Activated CD4-positive, alpha-beta T cell treated with anti-CD3 and anti-CD28 coated beads, Interleukin-2, Interleukin-4, amounts not matched to agents 100 ng/mL and 50 ng/mL, durations not matched to agents 16 hours and 8 hours (primary cell): ENCODE measurements around the gene NAB1.
A peak's percentile ranks its signal among the peaks of the same experiment; 100 is the strongest.

Experiments used
- DNase-seq: peaks from one replicate; pipeline ENCODE4 v3.0.0-alpha.2; 2020; ENCODE audit warnings: low spot score

The NAB1 gene

DNA sequence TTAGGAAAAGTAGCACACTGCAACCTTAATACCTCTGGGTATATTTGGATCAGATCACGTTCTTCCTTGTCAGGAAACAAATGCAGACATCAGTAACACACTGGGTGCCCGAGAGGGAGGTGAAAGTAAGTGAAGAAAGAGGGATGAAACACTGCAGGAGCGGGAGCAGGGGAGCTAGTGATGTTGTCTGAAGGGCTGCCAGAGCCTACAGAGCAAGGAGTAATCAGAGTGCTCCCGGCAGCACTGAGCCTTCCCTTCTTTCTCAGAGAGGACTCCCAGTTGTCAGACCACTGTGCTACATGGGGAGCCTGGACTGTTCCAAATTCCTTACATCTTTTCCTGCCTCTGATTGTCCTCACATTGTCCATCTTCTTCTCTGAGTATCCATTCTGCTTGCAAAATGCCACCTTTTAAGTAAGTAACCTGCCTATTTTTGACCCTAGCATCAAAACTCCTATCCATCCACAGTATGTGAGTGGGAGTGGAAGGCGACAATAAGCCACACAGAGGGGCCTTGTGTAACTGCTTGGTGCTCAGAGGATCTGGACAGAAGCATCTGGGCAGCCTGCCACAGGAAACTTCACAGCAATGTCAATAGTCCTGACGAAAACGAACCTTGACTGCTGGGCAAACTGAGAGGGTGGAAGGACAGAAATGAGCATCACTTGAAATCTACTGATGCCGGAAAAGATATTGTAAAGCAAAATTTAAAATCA, 10.8 kb upstream of the NAB1 start:
- no peak for DNase-seq

DNA sequence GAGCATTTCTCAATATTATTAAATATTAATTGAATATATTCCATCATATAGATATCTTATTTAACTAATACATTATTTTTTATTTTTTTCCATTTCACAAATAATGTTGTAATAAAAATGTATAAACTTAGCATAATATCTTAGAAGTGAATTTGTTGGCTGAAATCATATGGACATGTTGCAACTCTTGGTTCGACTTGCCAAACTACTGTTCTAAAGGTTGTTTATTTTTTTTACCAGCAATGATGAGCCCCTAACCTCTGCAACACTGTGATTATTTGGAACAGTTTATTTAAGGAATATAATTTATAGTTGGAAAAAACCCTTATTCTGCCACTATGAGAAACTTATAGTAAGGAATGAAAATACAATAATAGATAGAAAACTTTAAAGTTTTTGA, 8.8 kb upstream of the NAB1 start:
- no peak for DNase-seq

DNA sequence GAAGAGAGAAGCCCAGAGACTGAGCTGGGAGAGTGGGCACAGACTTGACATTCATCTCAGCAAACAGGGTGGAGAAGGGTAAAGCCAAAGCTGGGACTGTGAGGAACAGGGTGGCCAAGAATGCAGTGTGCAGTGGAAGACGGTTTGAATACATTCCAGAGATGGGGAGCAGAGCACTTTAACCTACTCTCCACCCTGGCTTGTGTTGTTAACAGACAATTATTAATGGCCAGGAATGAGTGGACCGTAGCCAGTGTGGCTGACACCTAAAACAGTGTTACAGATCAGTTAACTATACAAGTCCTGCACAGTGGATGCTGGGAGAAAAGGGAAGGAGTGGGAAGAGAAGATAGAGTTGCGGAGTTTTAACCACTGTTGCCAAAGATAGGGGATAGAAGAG, 7.4 kb upstream of the NAB1 start:
- no peak for DNase-seq

DNA sequence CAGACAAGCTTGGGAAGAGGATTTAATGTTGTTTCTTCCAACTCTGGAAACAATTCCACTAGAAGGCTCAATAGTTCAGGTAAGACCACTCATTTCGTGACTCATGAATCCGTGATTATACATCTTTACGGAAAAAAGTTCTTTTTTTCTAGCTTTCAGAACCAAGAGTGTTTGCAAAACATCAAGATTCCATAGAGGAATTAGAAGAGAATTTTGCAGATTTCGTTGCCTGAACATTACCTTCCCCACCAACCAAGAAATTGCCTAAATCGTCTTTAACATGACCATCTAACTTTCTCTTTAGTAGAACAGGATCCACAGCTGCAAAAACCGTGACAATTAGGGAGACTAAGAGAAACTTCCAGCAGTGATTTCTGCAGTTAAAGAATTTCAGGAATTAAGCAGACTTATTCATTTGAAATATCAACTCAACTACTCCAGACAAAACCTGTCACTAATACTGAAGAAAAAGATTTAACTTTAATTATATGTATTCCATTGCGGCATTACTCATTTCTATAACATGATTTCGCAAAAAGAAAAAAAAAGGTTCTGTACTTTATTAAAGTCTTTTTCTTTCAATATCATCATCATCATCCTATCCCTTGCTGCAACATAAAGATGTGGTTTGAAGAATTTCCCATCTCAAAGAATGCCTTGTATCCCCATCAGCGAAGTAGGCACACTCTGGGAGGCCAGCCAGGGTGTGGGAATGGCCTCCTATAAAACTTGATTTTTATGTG, 1.9 kb upstream of the NAB1 start:
- DNase-seq: no peak

DNA sequence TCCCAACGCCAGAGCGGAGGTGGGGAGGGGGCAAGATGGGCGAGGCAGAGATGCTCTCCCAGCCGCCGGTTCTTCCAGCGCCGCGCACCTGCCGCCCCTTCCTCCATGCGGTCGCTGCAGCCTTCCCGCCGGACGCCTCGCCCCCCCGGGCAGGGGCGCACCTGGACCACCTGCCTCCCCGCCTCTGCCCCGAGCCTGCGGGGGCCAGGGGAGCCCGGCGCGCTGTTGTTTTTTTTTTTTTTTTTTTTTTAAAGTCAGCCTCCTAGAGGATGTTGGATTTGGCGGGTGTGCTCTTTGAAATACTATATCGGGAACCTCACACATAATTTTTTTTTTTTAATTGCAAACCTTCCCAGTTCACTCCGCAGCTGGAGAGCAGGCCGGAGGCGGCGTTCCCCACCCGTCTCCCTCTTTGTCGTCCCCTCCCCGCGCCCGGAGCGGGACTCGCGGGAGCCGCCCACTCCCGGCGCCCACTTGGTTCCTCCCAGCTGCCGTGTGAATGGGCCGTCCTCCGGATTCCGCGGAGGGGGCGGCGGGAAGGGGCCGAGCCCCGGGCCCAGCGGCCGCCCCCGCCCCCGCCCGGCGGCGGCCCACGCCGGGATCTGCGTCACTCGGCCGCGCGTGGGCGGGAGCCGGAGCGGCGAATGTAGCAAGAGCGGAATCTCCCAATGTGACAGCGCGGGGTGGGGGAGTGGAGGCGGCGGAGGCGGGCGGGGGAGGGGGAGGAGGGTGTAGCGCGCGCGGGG, 421 bp upstream of the NAB1 start:
- peak; percentile 83 for DNase-seq

DNA sequence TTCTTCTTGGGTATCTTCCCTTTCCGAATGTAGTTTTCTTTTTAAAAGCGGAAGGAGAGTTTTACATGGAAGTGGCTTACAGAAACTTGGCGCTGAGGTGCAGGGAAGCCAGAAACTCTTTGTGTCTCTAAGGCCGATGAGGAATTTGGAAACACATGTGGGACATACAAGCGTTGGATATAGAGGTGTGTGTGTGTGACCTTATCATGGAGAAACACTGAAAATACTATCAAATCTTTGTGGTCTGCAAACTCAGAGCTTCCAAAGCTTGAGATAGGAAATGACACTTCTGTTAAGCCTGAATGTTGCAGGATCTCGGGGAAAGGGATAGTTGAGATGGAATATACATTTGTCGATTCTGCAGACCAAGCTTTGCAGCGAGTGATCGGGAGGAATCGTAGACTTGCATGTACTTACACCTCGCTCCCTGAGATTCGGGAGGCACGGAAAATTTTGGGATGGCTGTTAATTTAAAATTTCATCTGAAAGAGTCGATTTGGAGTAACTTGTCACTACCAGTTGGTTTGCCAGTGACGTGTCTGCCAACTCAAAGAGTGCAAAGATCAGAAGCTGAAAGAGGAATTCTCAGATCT, 1.0 kb downstream of the NAB1 start:
- no peak for DNase-seq

DNA sequence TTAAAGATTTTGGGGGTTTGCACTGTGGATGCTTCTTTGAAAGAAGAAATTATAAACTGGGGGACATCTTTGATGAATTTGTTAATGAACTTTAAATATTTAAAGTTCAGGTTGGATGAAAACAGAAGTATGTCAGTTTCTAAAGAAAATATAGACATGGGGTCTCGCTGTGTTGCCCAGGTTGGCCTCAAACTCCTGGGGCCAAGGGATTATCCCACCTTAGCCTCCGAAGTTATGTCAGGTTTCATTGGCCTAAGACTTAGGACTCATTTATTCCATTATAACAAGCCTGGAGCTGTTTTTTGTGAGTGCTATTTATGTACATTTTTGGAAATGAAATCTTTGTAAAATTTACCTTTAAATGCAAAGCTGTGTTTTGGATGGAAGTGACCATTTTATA, 2.5 kb downstream of the NAB1 start:
- DNase-seq: no peak

DNA sequence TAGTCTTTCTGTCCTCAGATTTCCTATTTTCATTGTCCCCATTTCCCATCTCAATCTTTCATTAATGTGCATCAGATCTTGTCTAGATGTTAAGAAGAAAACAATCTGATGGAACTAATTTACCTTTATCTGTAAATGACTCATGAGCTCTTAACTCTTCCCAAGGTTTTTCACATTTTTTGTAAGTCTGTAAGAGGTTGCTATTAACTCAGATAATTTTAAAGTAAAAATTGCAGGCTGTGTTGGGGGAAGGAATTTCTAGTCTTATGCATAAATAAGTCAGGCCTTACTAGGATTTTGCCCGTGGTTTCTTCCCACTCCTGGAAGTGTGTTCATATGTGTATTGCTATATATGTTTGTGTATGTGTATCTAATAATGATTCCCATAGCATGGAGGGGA, 4.3 kb downstream of the NAB1 start:
- no peak for DNase-seq

DNA sequence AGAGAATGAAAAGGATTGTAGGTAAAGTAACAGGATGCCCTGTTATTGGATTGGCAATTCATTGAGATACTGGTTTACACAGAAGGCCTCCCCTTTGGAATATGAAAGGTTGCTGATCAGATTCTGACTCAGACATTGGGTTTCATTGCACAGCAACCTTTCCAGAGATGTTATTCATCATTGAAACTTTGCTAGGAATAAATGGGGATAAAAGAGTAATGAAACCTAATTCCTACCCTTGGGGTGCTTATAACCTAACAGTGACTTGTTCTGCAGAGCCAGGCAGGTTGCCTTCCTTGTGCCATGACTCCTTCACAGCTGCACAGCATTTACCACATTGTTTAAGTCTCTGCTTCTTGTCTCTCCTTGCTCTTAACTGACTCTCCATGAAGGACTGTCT, 5.0 kb downstream of the NAB1 start:
- no peak for DNase-seq

DNA sequence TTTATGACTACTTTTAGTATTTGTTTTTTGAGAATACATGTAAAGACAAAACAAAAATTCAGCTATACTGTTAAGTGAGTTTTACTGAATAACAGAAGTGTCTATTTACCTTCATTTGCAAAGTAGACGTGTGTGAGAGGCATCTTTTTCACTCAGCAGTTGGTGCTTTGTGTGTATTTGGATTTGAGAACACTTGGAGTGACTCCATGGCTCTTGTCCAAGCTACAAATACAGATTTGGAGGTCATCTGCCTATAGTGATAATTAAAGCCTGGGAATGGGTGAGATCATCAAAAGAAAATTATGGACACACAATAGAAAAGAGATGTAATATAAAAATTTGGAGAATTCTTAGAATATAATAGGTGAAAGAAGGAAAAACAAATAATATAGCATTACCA, 6.2 kb downstream of the NAB1 start:
- DNase-seq: no peak

DNA sequence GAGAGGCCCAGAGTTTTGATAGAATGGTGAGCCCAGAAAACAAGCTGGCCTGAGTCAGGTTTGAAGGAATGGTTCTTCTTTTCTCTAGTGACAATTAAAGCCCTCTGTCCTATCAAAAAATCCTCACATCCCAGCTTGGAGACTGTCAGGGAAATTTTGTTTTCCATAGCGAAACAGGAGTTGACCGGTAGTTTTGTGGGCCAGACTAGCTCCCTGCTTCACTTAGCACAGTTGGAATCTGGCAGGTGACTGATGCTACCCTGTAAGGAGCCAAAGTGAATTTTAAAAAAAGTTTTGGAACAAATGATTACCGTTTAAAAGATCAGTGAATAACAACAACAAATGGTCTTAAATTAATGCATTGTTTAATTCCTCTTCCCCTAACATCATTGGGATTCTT, 6.7 kb downstream of the NAB1 start:
- DNase-seq: no peak

DNA sequence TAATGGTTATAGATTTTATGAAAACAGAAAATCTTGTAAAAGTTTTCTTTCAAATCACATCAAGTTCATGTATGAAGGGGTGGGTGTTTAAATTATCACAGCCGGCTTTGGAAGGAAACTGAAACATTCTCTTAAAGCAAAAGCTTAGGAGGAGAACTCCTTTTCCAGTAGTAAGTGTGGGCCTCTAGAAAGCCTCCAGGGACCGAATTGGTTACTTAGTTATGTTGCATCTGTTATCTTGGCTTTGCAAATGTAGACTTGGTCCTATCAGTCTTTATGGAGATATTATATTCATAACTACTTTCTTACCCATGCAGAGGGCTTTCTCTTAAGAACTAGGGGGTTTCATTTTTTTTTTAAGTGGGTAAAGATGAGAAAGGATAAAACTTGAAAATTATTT, 7.4 kb downstream of the NAB1 start:
- DNase-seq: no peak

DNA sequence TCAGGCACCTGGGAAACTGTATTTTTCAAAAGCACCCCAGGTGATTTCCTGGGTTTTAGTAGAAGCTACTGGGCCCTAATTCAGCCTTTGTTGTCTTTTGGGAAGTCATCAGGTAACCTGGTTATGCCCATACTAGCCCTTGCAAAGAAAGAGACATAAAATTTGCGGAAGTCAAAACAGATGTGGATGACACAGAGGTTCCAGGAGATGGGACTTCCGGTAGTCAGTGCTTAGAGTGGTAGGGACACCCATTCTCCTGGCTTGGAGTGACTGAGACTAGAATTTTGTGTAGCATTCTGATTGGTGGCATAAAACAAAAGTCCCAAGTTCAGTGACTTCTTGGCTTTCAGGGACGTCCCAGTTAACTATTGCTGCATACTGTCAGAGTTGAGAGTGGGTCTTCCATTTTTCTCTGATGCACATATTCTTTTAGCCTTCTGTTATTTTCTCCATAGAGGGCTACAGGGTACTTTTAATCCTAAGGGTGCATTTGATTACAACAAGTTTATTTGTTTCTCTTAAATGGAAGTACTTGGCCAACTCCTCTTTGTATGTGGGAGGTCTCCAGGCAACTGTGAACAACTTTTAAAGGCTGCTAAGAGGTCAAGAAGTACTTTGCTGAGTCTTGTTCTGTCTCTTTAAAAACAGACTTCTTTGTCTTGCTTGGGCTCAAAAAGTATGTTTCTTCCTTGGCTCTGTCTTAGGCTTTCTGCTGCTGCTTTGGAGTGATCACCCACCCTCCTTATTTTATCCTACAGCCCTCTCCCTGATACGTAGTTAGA, 8.8 kb downstream of the NAB1 start:
- DNase-seq: no peak

DNA sequence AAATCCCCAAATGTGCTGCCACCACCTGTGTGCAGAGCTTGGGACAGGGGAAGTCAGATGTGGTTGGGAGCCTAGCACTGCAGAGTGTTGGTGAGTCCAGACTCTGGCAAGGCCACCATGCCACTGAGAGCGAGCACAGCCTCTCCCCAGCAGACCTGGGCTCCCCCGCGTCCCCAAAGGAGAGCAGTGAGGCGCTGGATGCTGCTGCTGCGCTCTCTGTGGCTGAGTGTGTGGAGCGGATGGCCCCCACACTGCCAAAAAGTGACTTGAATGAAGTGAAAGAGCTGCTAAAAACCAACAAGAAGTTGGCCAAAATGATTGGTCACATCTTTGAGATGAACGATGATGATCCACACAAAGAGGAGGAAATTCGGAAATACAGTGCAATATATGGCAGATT, 10.7 kb downstream of the NAB1 start:
- DNase-seq: no peak

DNA sequence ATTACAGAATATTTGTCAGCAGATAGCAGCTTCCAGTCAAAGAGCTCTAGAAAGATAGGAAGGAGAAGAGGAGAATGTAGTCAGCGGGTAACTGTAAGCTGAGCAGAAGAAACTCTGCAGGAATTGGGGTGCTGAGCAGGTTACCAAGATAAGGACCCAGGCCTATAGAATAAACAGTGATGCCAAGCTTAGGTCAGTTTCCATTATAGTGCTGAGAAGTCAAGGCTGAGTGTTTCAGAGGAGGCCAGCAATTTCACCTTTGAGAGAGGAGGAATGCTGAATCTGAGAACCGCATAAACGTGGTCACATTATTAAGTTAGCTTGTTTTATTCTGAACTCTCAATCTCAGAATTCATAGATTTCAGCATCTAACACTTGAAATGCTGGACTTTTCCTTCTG, 13.9 kb downstream of the NAB1 start:
- no peak for DNase-seq

DNA sequence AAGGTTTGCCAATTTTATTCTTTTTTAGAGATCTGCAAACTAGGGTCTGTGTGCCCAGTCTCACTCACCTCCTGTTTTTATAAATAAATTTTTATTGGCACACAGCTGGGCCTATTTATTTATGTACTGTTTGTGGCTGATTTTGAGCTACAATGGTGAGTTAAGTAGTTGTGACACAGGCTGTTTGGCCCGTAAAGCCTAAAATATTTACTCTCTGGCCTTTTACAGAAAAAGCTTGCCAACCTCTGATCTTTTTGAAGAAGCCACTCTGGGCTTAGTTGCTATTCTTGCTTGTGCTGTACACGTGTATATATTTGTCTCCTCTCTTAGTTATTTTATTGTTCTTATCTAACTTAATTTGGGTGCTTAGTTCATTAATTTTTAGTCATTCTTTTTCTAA, 14.5 kb downstream of the NAB1 start:
- DNase-seq: no peak

DNA sequence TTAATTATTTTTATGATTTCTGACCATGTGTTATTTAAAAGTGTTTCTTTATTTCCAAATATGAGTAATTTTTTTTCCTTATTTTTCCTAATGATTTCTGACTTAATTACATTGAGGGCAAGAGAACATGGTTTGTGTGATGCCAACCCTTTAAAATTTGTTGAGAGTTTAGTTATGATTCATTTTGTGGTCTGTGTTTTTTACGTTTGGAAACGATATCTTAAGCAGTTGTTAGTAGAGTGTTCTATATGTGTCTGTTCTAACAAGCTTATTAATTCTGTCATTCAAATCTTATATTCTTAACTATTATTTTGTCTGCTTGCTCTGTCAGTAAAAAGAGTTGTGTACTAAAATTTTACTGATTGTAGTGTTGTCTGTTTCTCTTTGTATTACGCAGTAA, 15.0 kb downstream of the NAB1 start:
- DNase-seq: peak; percentile 28

DNA sequence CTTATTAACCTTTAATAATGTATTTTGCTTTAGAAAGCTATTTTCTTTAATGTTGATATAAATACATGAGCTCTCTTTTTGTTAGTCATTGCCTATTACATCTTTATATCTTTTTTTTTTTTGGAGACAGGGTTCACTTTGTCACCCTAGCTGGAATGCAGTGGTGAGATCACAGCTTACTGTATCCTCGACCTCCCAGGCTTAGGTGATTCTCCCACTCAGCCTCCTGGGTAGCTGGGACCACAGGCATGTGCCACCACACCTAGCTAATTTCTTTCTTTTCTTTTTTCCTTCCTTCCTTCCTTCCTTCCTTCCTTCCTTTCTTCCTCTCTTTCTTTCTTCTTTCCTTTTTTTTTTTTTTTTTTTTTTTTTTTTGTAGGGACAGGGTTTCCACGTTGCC, 15.4 kb downstream of the NAB1 start:
- DNase-seq: no peak

DNA sequence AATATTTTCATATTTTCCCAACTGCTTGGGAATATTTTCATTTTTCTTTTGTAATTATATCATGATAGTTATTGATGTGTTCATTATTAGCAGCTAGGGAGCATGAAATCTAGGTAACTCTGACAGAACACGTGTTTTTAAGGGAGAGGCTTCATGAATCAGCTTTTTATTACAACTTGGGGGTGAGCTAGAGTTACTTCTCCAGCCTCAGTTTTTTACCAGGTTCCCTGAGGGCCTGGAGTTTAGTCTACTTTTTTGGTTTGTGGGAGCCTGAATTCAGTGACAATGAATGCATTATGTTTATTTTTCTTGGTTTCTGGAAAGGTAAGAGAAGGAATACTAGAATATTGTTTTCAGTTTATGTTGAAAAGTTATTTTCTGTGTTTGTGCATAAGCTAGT, 18.0 kb downstream of the NAB1 start:
- DNase-seq: no peak

DNA sequence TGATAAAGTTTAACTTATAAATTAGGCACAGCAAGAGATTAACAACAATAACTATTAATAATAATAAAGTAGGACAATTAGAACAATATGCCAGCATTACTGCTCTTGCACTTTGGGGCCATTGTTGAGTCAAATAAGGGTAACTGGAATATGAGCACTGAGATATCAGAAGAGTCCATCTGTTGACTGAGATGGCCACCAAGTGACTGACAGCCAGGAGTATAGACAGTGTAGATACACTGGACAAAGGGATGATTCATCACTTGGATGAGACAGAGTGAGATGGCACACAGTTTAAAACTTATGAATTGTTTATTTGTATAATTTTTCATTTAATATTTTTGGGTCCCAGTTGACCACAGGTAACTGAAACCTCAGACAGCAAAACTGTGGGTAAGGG, 20.0 kb downstream of the NAB1 start:
- DNase-seq: no peak

DNA sequence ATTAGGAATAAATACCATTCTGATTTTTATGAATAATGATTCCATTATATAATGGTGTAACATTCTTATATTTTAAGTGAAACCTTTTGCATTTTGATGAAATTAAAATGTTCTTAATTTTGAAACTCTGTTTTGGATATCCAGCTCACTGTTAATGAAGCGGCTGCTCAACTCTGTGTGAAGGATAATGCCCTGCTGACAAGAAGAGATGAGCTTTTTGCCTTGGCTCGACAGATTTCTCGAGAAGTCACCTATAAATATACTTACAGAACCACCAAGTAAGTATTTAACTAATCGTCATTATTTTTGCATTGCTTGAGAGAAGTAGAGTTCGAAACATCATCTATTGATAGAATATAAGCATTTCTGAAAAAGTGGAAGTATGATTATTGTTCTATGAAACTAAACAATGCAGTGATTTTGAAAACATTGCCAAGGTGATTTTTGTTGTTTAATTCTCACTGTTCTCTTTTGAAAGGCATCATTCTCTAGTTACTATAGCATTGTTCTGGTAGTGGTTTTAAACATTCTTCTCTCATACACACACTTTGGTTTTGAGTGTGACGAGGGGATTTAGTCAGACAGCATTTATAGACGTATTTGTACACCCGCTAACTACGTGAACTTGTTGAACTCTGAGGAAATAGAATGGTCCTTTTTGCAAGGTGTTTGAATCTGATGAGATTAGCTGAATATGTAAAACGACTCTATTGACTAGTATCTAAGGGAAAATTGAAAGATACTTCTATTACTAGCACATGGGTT, 21.5 kb downstream of the NAB1 start:
- DNase-seq: peak; percentile 54
